ENCODE data around the gene LRRC45. TPM values are rescaled to one million over a fixed set of nuclear protein-coding genes. Genes with fewer than 3 reads are reported as not detected.

The LRRC45 gene
- total RNA-seq, 5 donors from 2014 or later (not counting 1 experiment from before 2014, with no cell fraction given): 13.3 to 28.5 (median 22.3) TPM

GRCh38 chr17:82018989-82019689 lies 4.0 kb upstream of the LRRC45 start:
- H3K4me3 ChIP-seq (ENCODE audit: control insufficient read depth in 1 of 2, extremely low read depth in 1 of 2, low read length in 1 of 2): no peak overlapping the region
- H3K36me3 ChIP-seq (ENCODE audit: control insufficient read depth in 2 of 2, extremely low read depth in 1 of 2, insufficient read depth in 1 of 2, low read length in 1 of 2): peaks cover 0 to 5% of the 10 kb centered on the region in 2 donors
- no peaks in the 10 kb centered on the region for H3K27me3 Mint-ChIP-seq
- 94% methylated on average over 29 of the region's 33 CpGs for WGBS (ENCODE audit: insufficient coverage)
- H3K4me3 Mint-ChIP-seq: no peak overlapping the region
- no peak overlapping the region for H3K27ac ChIP-seq (ENCODE audit: low read length)
- H3K4me1 Mint-ChIP-seq: peaks cover 14 to 25% (median 17%) of the 10 kb centered on the region in 3 donors
- H3K27me3 ChIP-seq (replicated peaks in 1 of 2; ENCODE audit: control insufficient read depth in 2 of 2, extremely low read depth in 1 of 2, insufficient read depth in 2 of 2, low read length in 1 of 2): peaks cover 0 to under 1% of the 10 kb centered on the region in 2 experiments
- CTCF ChIA-PET: interaction anchor here in 1 of 2 donors (1.0 to 4.3 kb wide), 2 partner anchors 52 to 59 kb away, joined by 5 to 26 read pairs; no protein-coding TSS in a partner anchor
- H3K9me3 ChIP-seq: no peaks in the 10 kb centered on the region
- peaks cover 11 to 34% of the 10 kb centered on the region in 2 experiments for H3K4me1 ChIP-seq (ENCODE audit: control insufficient read depth in 1 of 2, extremely low read depth in 1 of 2, insufficient read depth in 2 of 2, low read length in 2 of 2)
- DNase-seq (no peak), ATAC-seq (replicated peaks in 1 of 4) (no peak)
- H3K27ac Mint-ChIP-seq: no peak overlapping the region
- no peaks in the 10 kb centered on the region for H3K9me3 Mint-ChIP-seq
- POLR2A ChIA-PET: no interaction called here
- no peaks in the 10 kb centered on the region for H3K36me3 Mint-ChIP-seq

DNA sequence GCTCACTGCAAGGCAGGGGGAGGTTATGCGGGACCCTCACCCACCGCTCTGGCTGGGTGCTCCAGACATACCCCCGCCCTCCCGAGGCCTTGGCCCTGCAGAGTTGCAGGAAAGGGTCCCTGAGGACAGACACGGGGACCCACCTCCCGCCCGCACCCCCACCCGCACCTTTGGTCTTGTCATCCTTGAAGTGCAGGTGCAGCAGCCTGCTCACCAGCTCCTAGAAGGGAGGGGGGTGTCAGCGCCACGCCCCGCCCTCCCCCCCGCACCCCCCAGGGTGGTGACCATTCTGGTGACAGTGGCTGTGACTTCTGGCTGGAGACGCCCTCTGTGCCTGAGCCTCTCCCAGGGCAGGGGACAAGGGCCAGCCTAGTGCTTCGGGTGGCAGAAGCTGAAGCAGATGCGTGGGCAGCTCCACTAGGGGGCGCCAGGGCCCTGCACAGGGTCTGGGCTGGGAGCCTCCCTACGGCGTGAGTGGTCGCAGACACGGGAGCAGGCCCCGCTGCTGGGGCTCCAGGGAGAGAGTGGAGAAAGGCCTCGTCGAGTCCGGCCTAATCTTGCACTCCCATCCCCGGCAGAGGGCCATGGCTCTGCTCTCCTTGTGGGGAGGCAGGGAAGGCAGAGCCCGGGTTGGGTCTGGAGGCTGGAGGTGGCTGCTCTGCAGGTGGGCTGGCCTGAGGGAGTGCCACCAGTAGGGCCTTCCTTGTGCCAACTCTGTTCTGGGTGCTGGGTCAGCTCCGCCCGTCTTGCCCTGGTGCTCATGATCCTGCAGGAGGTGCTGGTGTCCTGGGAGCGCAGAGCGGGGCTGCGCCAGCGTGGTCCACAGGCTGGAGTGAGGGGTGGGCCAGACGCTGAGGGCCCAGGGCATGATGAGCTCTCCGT lies 3.2 kb upstream of the LRRC45 start:
- ChIA-PET POLR2A (no interaction called here), CTCF (interaction anchor here (0.6 to 4.3 kb wide), 5 partner anchors 10 to 1290 kb away, joined by 3 to 26 read pairs (median 5); no protein-coding TSS in a partner anchor)
- Histone ChIP-seq H3K27ac (ENCODE audit: low read length) (no peak overlapping the region), H3K9me3 (no peaks in the 10 kb centered on the region), H3K4me1 (ENCODE audit: control insufficient read depth in 1 of 2, extremely low read depth in 1 of 2, insufficient read depth in 2 of 2, low read length in 2 of 2) (peaks cover 12 to 38% of the 10 kb centered on the region in 2 experiments), H3K27me3 (replicated peaks in 1 of 2; ENCODE audit: control insufficient read depth in 2 of 2, extremely low read depth in 1 of 2, insufficient read depth in 2 of 2, low read length in 1 of 2) (peaks cover 0 to 6% of the 10 kb centered on the region in 2 experiments), H3K36me3 (ENCODE audit: control insufficient read depth in 2 of 2, extremely low read depth in 1 of 2, insufficient read depth in 1 of 2, low read length in 1 of 2) (peaks cover 0 to 5% of the 10 kb centered on the region in 2 donors), H3K4me3 (ENCODE audit: control insufficient read depth in 1 of 2, extremely low read depth in 1 of 2, low read length in 1 of 2) (no peak overlapping the region)
- ATAC-seq (replicated peaks in 1 of 4) (no peak), DNase-seq (peak in 29 of 35 experiments; percentile 26 to 74 (median 48))
- H3K27me3 Mint-ChIP-seq: no peaks in the 10 kb centered on the region
- no peaks in the 10 kb centered on the region for H3K36me3 Mint-ChIP-seq
- 71% methylated on average over 27 of the region's 34 CpGs for WGBS (ENCODE audit: insufficient coverage)
- peaks cover 14 to 27% (median 19%) of the 10 kb centered on the region in 3 donors for H3K4me1 Mint-ChIP-seq
- H3K4me3 Mint-ChIP-seq: no peak overlapping the region
- no peak overlapping the region for H3K27ac Mint-ChIP-seq
- H3K9me3 Mint-ChIP-seq: no peaks in the 10 kb centered on the region

- no peaks in the 10 kb centered on the region for H3K36me3 Mint-ChIP-seq
- no peaks in the 10 kb centered on the region for H3K9me3 Mint-ChIP-seq
- ChIA-PET CTCF (interaction anchor here (0.8 to 4.3 kb wide), 4 partner anchors 11 to 61 kb away, joined by 5 to 26 read pairs (median 6); no protein-coding TSS in a partner anchor), POLR2A (no interaction called here)
- H3K4me1 Mint-ChIP-seq: peaks cover 14 to 28% (median 19%) of the 10 kb centered on the region in 3 donors
- H3K27me3 ChIP-seq (replicated peaks in 1 of 2; ENCODE audit: control insufficient read depth in 2 of 2, extremely low read depth in 1 of 2, insufficient read depth in 2 of 2, low read length in 1 of 2): peaks cover 0 to 6% of the 10 kb centered on the region in 2 experiments
- H3K27me3 Mint-ChIP-seq: no peaks in the 10 kb centered on the region
- no peak overlapping the region for H3K4me3 Mint-ChIP-seq
- H3K9me3 ChIP-seq: no peaks in the 10 kb centered on the region
- H3K27ac ChIP-seq (ENCODE audit: low read length): no peak overlapping the region
- H3K4me3 ChIP-seq (ENCODE audit: control insufficient read depth in 1 of 2, extremely low read depth in 1 of 2, low read length in 1 of 2): no peak overlapping the region
- H3K4me1 ChIP-seq (ENCODE audit: control insufficient read depth in 1 of 2, extremely low read depth in 1 of 2, insufficient read depth in 2 of 2, low read length in 2 of 2): peaks cover 12 to 42% of the 10 kb centered on the region in 2 experiments
- no peak overlapping the region for H3K27ac Mint-ChIP-seq
- peaks cover 0 to 9% of the 10 kb centered on the region in 2 donors for H3K36me3 ChIP-seq (ENCODE audit: control insufficient read depth in 2 of 2, extremely low read depth in 1 of 2, insufficient read depth in 1 of 2, low read length in 1 of 2)
- ATAC-seq (replicated peaks in 1 of 4): no peak
- 93% methylated on average over 14 of the region's 14 CpGs for WGBS (ENCODE audit: insufficient coverage)
- DNase-seq: no peak
Observed at GRCh38 chr17:82020572-82021106, 2.5 kb upstream of the LRRC45 start.

DNA sequence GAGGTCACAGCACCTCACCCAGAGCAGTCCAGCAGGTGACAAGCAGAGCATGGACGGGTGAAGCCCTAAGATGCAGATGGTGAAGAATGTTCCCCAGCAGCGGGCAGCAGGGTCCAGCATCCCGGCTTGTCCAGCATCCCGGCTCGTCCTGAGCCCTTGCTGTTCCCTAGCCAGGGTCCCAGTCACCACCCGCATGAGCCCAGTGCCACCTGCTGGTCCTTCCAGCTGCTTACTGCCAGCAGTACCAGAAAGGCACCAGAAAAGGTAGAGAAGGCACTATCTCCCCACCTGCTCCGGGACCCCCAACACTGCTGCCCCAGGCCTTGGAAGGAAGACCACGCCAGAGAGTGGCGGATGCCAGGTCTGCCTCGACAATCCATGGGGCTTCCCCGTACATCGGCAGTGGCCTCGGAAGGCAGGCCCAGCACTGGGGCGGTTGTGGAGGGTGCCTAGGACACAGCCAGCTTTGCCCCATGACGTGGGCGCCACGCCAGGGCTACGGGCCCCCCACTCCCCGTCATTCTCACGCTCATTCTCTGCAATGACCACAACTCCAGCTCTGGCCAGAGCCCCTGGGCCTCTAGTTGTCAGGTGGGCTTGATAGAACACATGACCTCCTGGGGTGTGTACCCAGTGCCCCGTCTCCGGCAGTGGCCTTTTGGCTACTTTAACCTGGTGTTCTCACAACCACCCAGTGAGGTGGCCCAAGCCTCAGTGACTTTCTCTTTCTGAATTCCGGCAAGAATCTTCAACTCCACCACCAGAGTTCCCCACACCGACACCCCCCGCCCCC lies 1.8 kb upstream of the LRRC45 start:
- peaks cover 14 to 31% (median 19%) of the 10 kb centered on the region in 3 donors for H3K4me1 Mint-ChIP-seq
- no peaks in the 10 kb centered on the region for H3K27me3 Mint-ChIP-seq
- Histone ChIP-seq H3K36me3 (ENCODE audit: control insufficient read depth in 2 of 2, extremely low read depth in 1 of 2, insufficient read depth in 1 of 2, low read length in 1 of 2) (peaks cover 0 to 9% of the 10 kb centered on the region in 2 donors), H3K4me3 (ENCODE audit: control insufficient read depth in 1 of 2, extremely low read depth in 1 of 2, low read length in 1 of 2) (peak overlapping the region; percentile 71 to 76), H3K27me3 (replicated peaks in 1 of 2; ENCODE audit: control insufficient read depth in 2 of 2, extremely low read depth in 1 of 2, insufficient read depth in 2 of 2, low read length in 1 of 2) (peaks cover 0 to 6% of the 10 kb centered on the region in 2 experiments), H3K27ac (ENCODE audit: low read length) (no peak overlapping the region), H3K9me3 (no peaks in the 10 kb centered on the region), H3K4me1 (ENCODE audit: control insufficient read depth in 1 of 2, extremely low read depth in 1 of 2, insufficient read depth in 2 of 2, low read length in 2 of 2) (peaks cover 12 to 42% of the 10 kb centered on the region in 2 experiments)
- WGBS (ENCODE audit: insufficient coverage): 47% methylated on average over 23 of the region's 25 CpGs
- no peaks in the 10 kb centered on the region for H3K36me3 Mint-ChIP-seq
- no peaks in the 10 kb centered on the region for H3K9me3 Mint-ChIP-seq
- peak in 30 of 35 experiments; percentile 25 to 71 (median 47) for DNase-seq
- ChIA-PET CTCF (interaction anchor here (1.3 to 4.3 kb wide), 3 partner anchors 17 to 62 kb away, joined by 4 to 26 read pairs (median 17); partner anchors contain the start of gene DCXR (in 1 of the 2)), POLR2A (no interaction called here)
- peak overlapping the region; percentile 39 to 48 for H3K27ac Mint-ChIP-seq
- H3K4me3 Mint-ChIP-seq: peak overlapping the region; percentile 72 to 81 (median 80)
- no peak for ATAC-seq (replicated peaks in 1 of 4)

DNA sequence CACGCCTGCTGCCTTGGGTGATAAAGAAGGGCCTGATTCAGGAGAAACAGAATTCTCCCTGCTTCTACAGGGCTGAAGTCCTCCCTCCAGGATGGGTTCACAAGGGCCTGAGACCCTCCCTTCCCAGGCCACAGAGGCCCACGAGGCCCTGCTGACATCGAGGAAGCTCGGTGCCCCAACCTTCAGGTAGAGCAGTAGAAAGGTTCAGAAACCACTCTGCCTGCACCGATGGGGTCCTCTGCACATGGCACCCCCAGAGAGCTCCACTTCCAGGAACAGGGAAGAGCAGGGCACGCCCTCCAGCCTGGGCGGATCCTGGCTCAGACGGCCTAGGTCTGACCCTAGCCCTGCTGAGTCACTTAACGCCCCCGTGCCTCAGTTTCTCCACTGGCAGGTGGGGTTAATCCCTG lies 1.2 kb upstream of the LRRC45 start:
- Histone ChIP-seq H3K27me3 (replicated peaks in 1 of 2; ENCODE audit: control insufficient read depth in 2 of 2, extremely low read depth in 1 of 2, insufficient read depth in 2 of 2, low read length in 1 of 2) (peaks cover 0 to 6% of the 10 kb centered on the region in 2 experiments), H3K27ac (ENCODE audit: low read length) (peak overlapping the region; percentile 4), H3K4me1 (ENCODE audit: control insufficient read depth in 1 of 2, extremely low read depth in 1 of 2, insufficient read depth in 2 of 2, low read length in 2 of 2) (peaks cover 12 to 42% of the 10 kb centered on the region in 2 experiments), H3K4me3 (ENCODE audit: control insufficient read depth in 1 of 2, extremely low read depth in 1 of 2, low read length in 1 of 2) (peak overlapping the region; percentile 71 to 76), H3K9me3 (no peaks in the 10 kb centered on the region), H3K36me3 (ENCODE audit: control insufficient read depth in 2 of 2, extremely low read depth in 1 of 2, insufficient read depth in 1 of 2, low read length in 1 of 2) (peaks cover 0 to 9% of the 10 kb centered on the region in 2 donors)
- ATAC-seq (replicated peaks in 1 of 4): no peak
- DNase-seq: no peak
- 2% methylated on average over 7 of the region's 10 CpGs for WGBS (ENCODE audit: insufficient coverage)
- peak overlapping the region; percentile 39 to 48 for H3K27ac Mint-ChIP-seq
- ChIA-PET POLR2A (no interaction called here), CTCF (interaction anchor here (1.3 to 4.3 kb wide), 3 partner anchors 16 to 63 kb away, joined by 4 to 26 read pairs (median 17); partner anchors contain the start of gene DCXR (in 1 of the 2))
- H3K27me3 Mint-ChIP-seq: no peaks in the 10 kb centered on the region
- peak overlapping the region; percentile 72 to 81 (median 80) for H3K4me3 Mint-ChIP-seq
- H3K36me3 Mint-ChIP-seq: no peaks in the 10 kb centered on the region
- peaks cover 14 to 31% (median 19%) of the 10 kb centered on the region in 3 donors for H3K4me1 Mint-ChIP-seq
- no peaks in the 10 kb centered on the region for H3K9me3 Mint-ChIP-seq
